HG02938 (cell line): ENCODE measurements around the gene SS18L1.

Experiments used
- ATAC-seq: cut with Tn5 transposase; IDR thresholded peaks from one replicate; pipeline ENCODE4 v1.9.1; 2021; ENCODE audit warnings: mild to moderate bottlenecking, moderate library complexity; ENCODE audit not compliant: unreplicated experiment

SS18L1 gene

GRCh38 chr20:62119591-62120364, 23.8 kb upstream of the SS18L1 start:
- ATAC-seq: no peak

- no peak for ATAC-seq
Measured at GRCh38 chr20:62120365-62120762, 23.2 kb upstream of the SS18L1 start.

GRCh38 chr20:62120990-62121775, 22.4 kb upstream of the SS18L1 start:
- peak; percentile 5 for ATAC-seq

DNA sequence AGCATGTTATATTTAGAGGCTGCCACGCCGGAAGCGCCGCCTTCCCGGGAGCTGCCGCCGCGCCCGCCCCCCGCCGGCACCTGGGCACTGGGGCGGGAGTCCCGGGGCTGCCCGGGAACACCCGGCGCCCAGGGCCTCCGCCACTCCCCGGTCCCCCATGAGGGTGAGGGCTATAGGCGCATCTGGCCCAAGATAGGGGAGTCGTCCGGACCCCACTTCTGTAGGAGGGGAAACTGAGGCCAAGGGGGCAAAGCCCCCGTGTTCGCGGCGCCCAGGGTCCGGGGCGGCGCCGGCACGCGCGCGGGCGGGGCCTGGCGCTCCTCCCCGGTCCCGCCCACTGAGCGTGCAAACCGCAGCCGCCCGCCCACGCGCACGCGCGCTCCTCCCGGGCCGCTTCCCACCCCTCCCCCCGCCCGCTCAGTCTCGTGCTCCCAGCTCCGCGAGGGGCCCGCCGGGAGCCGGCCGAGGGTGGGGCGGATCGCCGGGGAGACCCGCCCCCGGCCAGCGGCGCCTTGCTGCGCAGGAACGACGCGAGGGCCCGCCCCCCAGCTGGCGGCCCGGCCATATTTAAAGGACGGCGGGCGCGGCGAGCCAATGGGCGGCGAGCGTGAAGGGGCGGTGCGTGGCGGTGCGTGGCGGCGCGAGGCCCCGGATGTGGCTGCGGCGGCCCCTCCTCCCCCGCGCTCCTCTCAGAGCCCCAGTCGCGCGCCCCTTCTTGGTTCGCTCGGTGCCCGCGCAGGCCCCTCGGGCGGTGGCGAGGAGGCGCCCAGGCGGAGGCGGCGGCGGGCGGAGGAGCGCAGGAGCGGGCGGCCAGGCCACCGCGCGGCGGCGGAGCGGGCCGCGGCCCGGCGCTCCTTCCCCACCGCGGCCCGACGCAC, 21.6 kb upstream of the SS18L1 start, which contains the start of gene LSM14B:
LSM14B (plus strand) TSS at position 700 of the 878 bp plus-strand sequence. CDS start 192 bp downstream, outside the sequence.
- ATAC-seq: peak; percentile 73

GRCh38 chr20:62122654-62123449, 20.7 kb upstream of the SS18L1 start:
- ATAC-seq: peak; percentile 22

- no peak for ATAC-seq
Measured at GRCh38 chr20:62123450-62124118, 20.0 kb upstream of the SS18L1 start.

GRCh38 chr20:62126141-62126540, 17.4 kb upstream of the SS18L1 start:
- no peak for ATAC-seq

DNA sequence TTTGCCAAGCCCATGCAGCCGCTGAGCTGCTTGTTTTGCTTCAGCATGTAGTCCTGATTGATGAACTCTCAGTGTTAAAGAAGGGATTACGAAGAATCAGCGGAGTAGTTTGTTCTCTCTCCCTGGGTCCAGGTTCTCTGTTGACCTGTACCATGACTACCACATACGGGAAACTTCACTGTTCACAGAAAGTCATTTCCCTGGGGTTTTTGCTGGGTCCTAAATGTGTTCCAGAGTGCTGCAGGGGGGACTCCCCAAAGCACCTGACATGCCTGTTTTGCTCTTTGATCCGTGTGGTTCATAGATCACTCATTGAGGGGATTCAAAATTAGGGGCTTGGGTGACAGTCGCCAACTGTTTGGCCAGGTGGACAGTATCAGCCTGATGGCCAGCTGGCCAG, 15.8 kb upstream of the SS18L1 start:
- ATAC-seq: no peak

DNA sequence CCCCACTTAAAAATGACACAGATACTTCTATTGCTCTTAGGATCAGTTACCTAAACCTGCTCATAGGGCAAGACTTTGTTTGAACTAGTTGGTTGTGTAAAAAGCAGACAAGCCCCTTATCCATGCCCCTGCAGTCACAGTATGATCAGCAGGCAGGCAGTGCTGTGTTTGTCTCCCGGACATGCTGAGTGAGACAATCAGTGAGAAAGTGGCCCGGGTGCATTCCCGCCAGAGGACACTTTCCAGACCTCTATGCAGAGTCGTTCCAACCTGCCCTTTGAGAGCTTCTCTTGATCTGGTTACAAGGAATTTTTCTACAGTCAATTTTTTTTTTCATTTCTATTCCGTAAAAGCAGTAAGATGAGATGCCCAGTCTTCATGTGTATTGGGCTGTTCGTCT, 15.1 kb upstream of the SS18L1 start:
- ATAC-seq: no peak

GRCh38 chr20:62129731-62130531, 13.6 kb upstream of the SS18L1 start:
- no peak for ATAC-seq

DNA sequence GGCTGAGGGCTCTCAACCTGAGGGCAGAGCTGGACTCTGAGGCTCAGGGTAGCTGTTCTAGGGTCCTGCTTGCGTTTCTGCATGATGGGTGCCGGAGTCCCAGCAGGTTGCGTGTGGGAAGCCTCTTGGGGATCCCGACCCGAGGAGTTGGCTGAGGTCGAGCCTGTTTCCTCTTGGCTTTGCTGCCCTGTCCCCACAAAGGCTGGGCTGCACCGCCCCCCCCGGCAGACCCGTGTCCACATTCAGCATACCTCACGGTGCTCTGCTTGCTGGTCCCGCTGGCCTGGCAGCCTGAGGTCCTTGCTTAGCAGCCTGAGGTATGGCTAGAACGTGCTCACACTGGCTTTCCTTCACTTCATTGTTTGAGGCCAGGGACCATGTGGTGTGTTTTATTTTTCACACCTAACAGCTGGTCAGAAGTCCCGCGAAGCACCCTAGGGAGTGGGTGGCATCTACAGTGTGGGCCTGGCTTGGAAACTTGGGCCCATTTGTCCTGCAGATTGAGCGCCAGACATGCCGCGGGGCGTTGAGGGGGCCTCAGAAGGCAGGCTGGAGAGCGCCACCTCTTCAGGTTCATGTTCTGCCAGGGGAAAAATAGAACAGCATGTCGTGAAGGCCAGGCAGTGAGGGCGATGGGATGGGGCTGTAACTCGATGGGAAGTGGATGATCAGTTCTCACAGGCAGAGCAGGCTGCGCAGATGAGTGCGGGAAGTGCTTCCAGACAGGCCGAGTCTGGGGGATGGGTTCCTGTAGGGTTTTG, 11.8 kb upstream of the SS18L1 start:
- ATAC-seq: no peak

DNA sequence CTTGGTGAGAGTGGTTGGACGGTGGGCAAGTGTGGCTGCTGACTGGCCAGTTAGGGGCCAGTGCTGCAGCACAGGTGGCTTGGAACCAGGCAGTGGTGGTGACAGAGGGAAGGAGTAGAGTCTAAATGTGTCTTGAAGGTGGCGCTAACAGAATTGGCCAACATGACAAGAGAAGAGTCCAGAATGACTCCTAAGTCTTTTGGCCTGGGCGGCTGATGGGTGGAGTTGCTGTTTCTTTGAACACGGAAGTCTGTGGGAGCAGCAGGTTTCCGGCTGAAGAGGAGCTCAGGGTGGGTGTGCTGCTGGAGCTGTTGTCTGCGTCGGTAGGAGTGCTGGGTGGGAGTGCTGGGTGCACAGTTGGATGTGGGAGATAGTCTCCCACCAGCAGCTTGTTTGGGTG, 11.1 kb upstream of the SS18L1 start:
- ATAC-seq: no peak

GRCh38 chr20:62133051-62133845, 10.3 kb upstream of the SS18L1 start:
- ATAC-seq: no peak

GRCh38 chr20:62133864-62134263, 9.7 kb upstream of the SS18L1 start:
- no peak for ATAC-seq

DNA sequence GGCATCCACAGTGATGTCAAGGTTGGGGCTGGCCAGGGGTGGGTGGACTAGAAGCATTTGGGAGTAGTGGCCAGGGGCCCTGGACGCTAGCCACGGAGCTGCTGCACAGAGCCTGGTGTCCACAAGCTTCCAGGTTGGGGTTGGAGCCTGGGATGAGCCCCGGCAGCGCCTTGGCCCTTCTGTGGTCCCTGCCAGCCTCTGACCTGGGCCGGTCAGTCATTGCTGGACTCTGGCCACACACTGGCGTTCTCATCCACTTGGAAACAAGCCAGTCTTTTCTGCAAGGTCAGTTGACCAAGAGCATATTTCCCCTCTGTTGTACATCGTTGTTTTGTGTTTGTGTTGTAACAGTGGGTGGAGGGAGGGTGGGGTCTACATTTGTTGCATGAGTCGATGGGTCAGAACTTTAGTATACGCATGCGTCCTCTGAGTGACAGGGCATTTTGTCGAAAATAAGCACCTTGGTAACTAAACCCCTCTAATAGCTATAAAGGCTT, 8.8 kb upstream of the SS18L1 start:
- no peak for ATAC-seq

- ATAC-seq: no peak
Measured at GRCh38 chr20:62135573-62136266, 7.8 kb upstream of the SS18L1 start.
